ENCODE measurements around the gene RAB40B.
"Not testable (repeated sequence)": the region's sequence is repeated elsewhere in the genome, so short reads cannot be mapped to it uniquely, and the experiment has no call there.

RAB40B gene

DNA sequence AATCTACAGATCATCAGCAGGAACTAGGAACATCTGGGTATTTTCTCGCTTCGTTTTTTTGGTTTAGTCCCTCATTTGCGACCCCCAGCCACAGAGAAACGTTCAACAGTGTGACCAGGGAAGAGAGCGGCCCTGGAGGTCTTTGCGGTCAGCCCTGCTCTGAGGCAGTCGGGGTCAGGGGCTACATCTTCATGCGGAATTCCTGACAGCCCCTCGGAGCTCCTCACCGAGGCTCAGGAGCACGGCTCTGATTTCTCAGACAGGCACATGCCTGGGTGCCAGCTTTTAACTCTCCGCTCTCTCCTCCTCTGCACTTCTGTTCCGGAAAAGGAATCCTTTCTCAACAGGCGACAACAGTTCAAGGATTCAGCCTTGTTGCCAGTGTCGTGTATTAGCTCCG lies 42.2 kb downstream of the RAB40B start:
- Histone ChIP-seq H3K23ac (ENCODE audit: low read length in 2 of 2) (no peak overlapping the region), H2AK5ac (ENCODE audit: low read length, severe bottlenecking) (no peak overlapping the region), H3K9me3 (ENCODE audit: control insufficient read depth, low read length) (no peaks in the 10 kb centered on the region), H3K14ac (ENCODE audit: low read length in 2 of 2) (no peak overlapping the region), H4K91ac (ENCODE audit: low read length) (no peak overlapping the region), H3K4ac (ENCODE audit: low read depth in 1 of 2, low read length in 2 of 2) (no peak overlapping the region), H3K36me3 (ENCODE audit: control insufficient read depth in 1 of 2, insufficient read depth in 2 of 2, low read depth in 1 of 2, low read length in 2 of 2) (peaks cover 8 to 43% of the 10 kb centered on the region in 2 experiments), H3K27ac (ENCODE audit: low read length, poor library complexity, severe bottlenecking) (no peak overlapping the region), H3K4me3 (ENCODE audit: insufficient read depth in 1 of 2, low read depth in 1 of 2, low read length in 2 of 2) (no peak overlapping the region), H4K8ac (ENCODE audit: low read length) (no peak overlapping the region), H2BK15ac (ENCODE audit: low read depth, poor library complexity, severe bottlenecking) (no peak overlapping the region), H3K18ac (ENCODE audit: low read depth in 1 of 2, low read length in 2 of 2) (no peak overlapping the region), H2BK5ac (ENCODE audit: low read depth, low read length, poor library complexity, severe bottlenecking) (no peak overlapping the region), H2BK120ac (ENCODE audit: low read depth, low read length) (no peak overlapping the region), H3K27me3 (ENCODE audit: control insufficient read depth in 1 of 2, insufficient read depth in 1 of 2, low read length in 2 of 2) (no peaks in the 10 kb centered on the region), H3K79me1 (replicated peaks; ENCODE audit: low read length, poor library complexity, severe bottlenecking) (no peaks in the 10 kb centered on the region), H3K4me2 (ENCODE audit: low read length, poor library complexity, severe bottlenecking) (no peak overlapping the region), H2AFZ (ENCODE audit: low read depth, low read length) (no peak overlapping the region), H2BK12ac (ENCODE audit: low read length in 2 of 2) (no peak overlapping the region), H3K9ac (ENCODE audit: low read length) (no peak overlapping the region), H3K4me1 (ENCODE audit: control insufficient read depth, insufficient read depth, low read depth, low read length) (peaks cover 3% of the 10 kb centered on the region)
- DNase-seq, result no peak
- WGBS, result 93% methylated on average over 16 of the region's 16 CpGs

DNA sequence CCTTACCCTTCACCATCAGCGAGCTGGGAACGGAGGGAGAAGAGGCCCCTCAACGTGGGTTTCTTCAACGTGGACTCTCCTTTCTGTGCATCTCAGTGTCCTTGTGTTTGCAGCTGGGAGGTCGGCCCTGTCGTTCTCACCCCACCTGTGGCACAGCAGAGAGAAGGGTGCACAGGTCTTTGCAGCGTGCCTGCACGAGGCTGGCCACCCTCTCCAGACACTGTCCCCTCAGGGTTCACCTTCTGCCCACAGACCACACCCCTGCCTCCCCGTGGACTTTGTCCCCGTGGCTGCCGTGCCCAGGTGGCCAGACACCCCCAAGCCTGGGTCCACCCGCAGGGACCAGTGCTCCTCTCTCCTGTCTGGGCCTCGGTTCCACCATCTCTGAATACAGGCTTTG lies 43.0 kb downstream of the RAB40B start:
- Histone ChIP-seq H3K4me3 (ENCODE audit: insufficient read depth in 1 of 2, low read depth in 1 of 2, low read length in 2 of 2) (no peak overlapping the region), H3K27me3 (ENCODE audit: control insufficient read depth in 1 of 2, insufficient read depth in 1 of 2, low read length in 2 of 2) (no peaks in the 10 kb centered on the region), H3K14ac (ENCODE audit: low read length in 2 of 2) (no peak overlapping the region), H3K4ac (ENCODE audit: low read depth in 1 of 2, low read length in 2 of 2) (no peak overlapping the region), H3K36me3 (ENCODE audit: control insufficient read depth in 1 of 2, insufficient read depth in 2 of 2, low read depth in 1 of 2, low read length in 2 of 2) (peaks cover 6 to 38% of the 10 kb centered on the region in 2 experiments), H3K9me3 (ENCODE audit: control insufficient read depth, low read length) (no peaks in the 10 kb centered on the region), H2BK120ac (ENCODE audit: low read depth, low read length) (no peak overlapping the region), H2BK5ac (ENCODE audit: low read depth, low read length, poor library complexity, severe bottlenecking) (no peak overlapping the region), H2AK5ac (ENCODE audit: low read length, severe bottlenecking) (no peak overlapping the region), H3K23ac (ENCODE audit: low read length in 2 of 2) (no peak overlapping the region), H3K4me2 (ENCODE audit: low read length, poor library complexity, severe bottlenecking) (no peak overlapping the region), H3K27ac (ENCODE audit: low read length, poor library complexity, severe bottlenecking) (no peak overlapping the region), H4K8ac (ENCODE audit: low read length) (no peak overlapping the region), H3K4me1 (ENCODE audit: control insufficient read depth, insufficient read depth, low read depth, low read length) (peaks cover 3% of the 10 kb centered on the region), H4K91ac (ENCODE audit: low read length) (no peak overlapping the region), H3K18ac (ENCODE audit: low read depth in 1 of 2, low read length in 2 of 2) (no peak overlapping the region), H2AFZ (ENCODE audit: low read depth, low read length) (no peak overlapping the region), H2BK15ac (ENCODE audit: low read depth, poor library complexity, severe bottlenecking) (no peak overlapping the region), H3K79me1 (replicated peaks; ENCODE audit: low read length, poor library complexity, severe bottlenecking) (no peaks in the 10 kb centered on the region), H2BK12ac (ENCODE audit: low read length in 2 of 2) (no peak overlapping the region), H3K9ac (ENCODE audit: low read length) (no peak overlapping the region)
- no peak for DNase-seq
- 93% methylated on average over 13 of the region's 13 CpGs for WGBS

DNA sequence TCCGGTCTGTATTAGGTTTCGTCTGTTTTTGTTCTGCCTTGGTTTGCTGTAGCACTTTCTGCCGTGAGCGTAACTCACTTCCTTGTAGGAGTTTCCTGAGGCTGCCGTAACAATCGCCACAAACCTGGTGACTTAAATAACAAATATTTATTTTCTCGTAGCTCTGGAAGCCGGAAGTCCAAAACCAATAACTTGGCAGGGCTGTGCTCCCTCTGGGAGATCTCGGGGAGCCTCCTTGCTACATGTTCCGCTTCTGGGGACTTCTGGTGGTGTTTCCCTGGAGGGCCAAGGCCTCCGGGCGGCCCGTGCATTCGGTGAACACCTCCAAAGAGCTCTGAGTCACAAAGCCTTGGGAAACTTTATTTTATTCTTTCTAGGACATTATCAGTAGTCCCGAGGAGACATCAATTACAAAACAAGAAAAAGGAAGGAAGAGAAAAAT lies 43.4 kb downstream of the RAB40B start:
- Histone ChIP-seq H3K79me1 (replicated peaks; ENCODE audit: low read length, poor library complexity, severe bottlenecking) (no peaks in the 10 kb centered on the region), H3K23ac (ENCODE audit: low read length in 2 of 2) (no peak overlapping the region), H2AK5ac (ENCODE audit: low read length, severe bottlenecking) (no peak overlapping the region), H3K4me1 (ENCODE audit: control insufficient read depth, insufficient read depth, low read depth, low read length) (no peaks in the 10 kb centered on the region), H4K91ac (ENCODE audit: low read length) (no peak overlapping the region), H3K9ac (ENCODE audit: low read length) (no peak overlapping the region), H3K27me3 (ENCODE audit: control insufficient read depth in 1 of 2, insufficient read depth in 1 of 2, low read length in 2 of 2) (no peaks in the 10 kb centered on the region), H3K4me3 (ENCODE audit: insufficient read depth in 1 of 2, low read depth in 1 of 2, low read length in 2 of 2) (no peak overlapping the region), H3K4ac (ENCODE audit: low read depth in 1 of 2, low read length in 2 of 2) (no peak overlapping the region), H3K14ac (ENCODE audit: low read length in 2 of 2) (no peak overlapping the region), H2AFZ (ENCODE audit: low read depth, low read length) (no peak overlapping the region), H2BK12ac (ENCODE audit: low read length in 2 of 2) (no peak overlapping the region), H3K9me3 (ENCODE audit: control insufficient read depth, low read length) (no peaks in the 10 kb centered on the region), H3K4me2 (ENCODE audit: low read length, poor library complexity, severe bottlenecking) (no peak overlapping the region), H2BK5ac (ENCODE audit: low read depth, low read length, poor library complexity, severe bottlenecking) (no peak overlapping the region), H3K18ac (ENCODE audit: low read depth in 1 of 2, low read length in 2 of 2) (no peak overlapping the region), H2BK120ac (ENCODE audit: low read depth, low read length) (no peak overlapping the region), H4K8ac (ENCODE audit: low read length) (no peak overlapping the region), H3K27ac (ENCODE audit: low read length, poor library complexity, severe bottlenecking) (no peak overlapping the region), H3K36me3 (ENCODE audit: control insufficient read depth in 1 of 2, insufficient read depth in 2 of 2, low read depth in 1 of 2, low read length in 2 of 2) (peaks cover 4 to 33% of the 10 kb centered on the region in 2 experiments), H2BK15ac (ENCODE audit: low read depth, poor library complexity, severe bottlenecking) (no peak overlapping the region)
- 86% methylated on average over 11 of the region's 15 CpGs for WGBS
- no peak for DNase-seq

DNA sequence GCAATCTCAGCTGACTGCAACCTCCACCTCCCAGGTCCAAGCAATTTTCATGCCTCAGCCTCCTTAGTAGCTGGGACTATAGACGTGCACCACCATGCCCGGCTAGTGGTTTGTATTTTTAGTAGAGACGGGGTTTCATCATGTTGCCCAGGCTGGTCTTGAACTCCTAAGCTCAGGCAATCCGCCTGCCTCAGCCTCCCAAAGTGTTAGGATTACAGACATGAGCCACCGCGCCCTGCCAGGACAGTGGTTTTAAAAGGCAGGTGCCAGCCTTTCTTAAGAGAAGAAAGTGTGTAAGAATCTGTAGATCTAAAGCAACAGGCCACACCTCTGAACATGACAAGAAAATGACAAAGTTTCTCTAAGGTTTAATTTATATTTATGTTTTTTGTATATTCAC lies 43.9 kb downstream of the RAB40B start:
- H2BK5ac ChIP-seq (ENCODE audit: low read depth, low read length, poor library complexity, severe bottlenecking); H3K9me3 ChIP-seq (ENCODE audit: control insufficient read depth, low read length); H3K4ac ChIP-seq (ENCODE audit: low read depth in 1 of 2, low read length in 2 of 2); H3K4me1 ChIP-seq (ENCODE audit: control insufficient read depth, insufficient read depth, low read depth, low read length); H3K23ac ChIP-seq (ENCODE audit: low read length in 2 of 2); H2BK12ac ChIP-seq (ENCODE audit: low read length in 2 of 2); H3K4me2 ChIP-seq (ENCODE audit: low read length, poor library complexity, severe bottlenecking); H3K27me3 ChIP-seq (ENCODE audit: control insufficient read depth in 1 of 2, insufficient read depth in 1 of 2, low read length in 2 of 2); H3K4me3 ChIP-seq (ENCODE audit: insufficient read depth in 1 of 2, low read depth in 1 of 2, low read length in 2 of 2); H2AFZ ChIP-seq (ENCODE audit: low read depth, low read length); DNase-seq; H3K9ac ChIP-seq (ENCODE audit: low read length); H3K79me1 ChIP-seq (replicated peaks; ENCODE audit: low read length, poor library complexity, severe bottlenecking); H3K18ac ChIP-seq (ENCODE audit: low read depth in 1 of 2, low read length in 2 of 2); H4K91ac ChIP-seq (ENCODE audit: low read length); H3K14ac ChIP-seq (ENCODE audit: low read length in 2 of 2); H2BK15ac ChIP-seq (ENCODE audit: low read depth, poor library complexity, severe bottlenecking); H2BK120ac ChIP-seq (ENCODE audit: low read depth, low read length); H3K27ac ChIP-seq (ENCODE audit: low read length, poor library complexity, severe bottlenecking); H4K8ac ChIP-seq (ENCODE audit: low read length); H2AK5ac ChIP-seq (ENCODE audit: low read length, severe bottlenecking): not testable (repeated sequence)
- H3K36me3 ChIP-seq (ENCODE audit: control insufficient read depth in 1 of 2, insufficient read depth in 2 of 2, low read depth in 1 of 2, low read length in 2 of 2), result peaks cover 4 to 29% of the 10 kb centered on the region in 2 experiments
- 88% methylated on average over 6 of the region's 6 CpGs for WGBS

Data from mesenchymal stem cell (in vitro differentiated cells and primary cell).